Heart right ventricle (tissue), 16 donors: Measurements from ENCODE around the gene PTEN. TPM values are rescaled to one million over a fixed set of nuclear protein-coding genes. Genes with fewer than 3 reads are reported as not detected.
A peak's percentile ranks its signal among the peaks of the same experiment; 100 is the strongest.

Source experiments
- ATAC-seq, 8 donors: fragments of 200-7000 bp; cut with Tn5 transposase; one replicate each; pipeline ENCODE4 v1.9.1; 2020; ENCODE audit warnings: mild to moderate bottlenecking in 8 of 8, moderate library complexity in 8 of 8, moderate number of reproducible peaks in 1 of 8
- DNase-seq, 2 donors: peaks; one replicate each; pipeline ENCODE4 v3.0.0-alpha.2; 2020
- H3K27ac ChIP-seq, 10 donors: fragments of 200-600 bp; sonication (generic) in 2 of 10; one replicate each; pipeline versions ENCODE4 v1.5.0 to v1.8.0; 2020 to 2022; ENCODE audit warnings: mild to moderate bottlenecking in 3 of 10
- H3K27me3 ChIP-seq, 7 donors: fragments of 200-600 bp; one replicate each; pipeline ENCODE4 v1.8.0; 2021 to 2022; ENCODE audit warnings: mild to moderate bottlenecking in 2 of 7
- H3K36me3 ChIP-seq, 9 donors: fragments of 200-600 bp; sonication (generic) in 1 of 9; one replicate each; pipeline versions ENCODE4 v1.5.0 to v1.8.0; 2020 to 2022; ENCODE audit warnings: mild to moderate bottlenecking in 2 of 9
- H3K4me1 ChIP-seq, 9 donors: fragments of 200-600 bp; sonication (generic) in 1 of 9; one replicate each; pipeline versions ENCODE4 v1.5.0 to v1.8.0; 2020 to 2022; ENCODE audit warnings: mild to moderate bottlenecking in 4 of 9
- H3K4me3 ChIP-seq, 10 donors: fragments of 200-600 bp; sonication (generic) in 2 of 10; one replicate each; pipeline versions ENCODE4 v1.5.0 to v1.8.0; 2020 to 2022; ENCODE audit warnings: mild to moderate bottlenecking in 7 of 10, moderate library complexity in 2 of 10
- H3K9me3 ChIP-seq, 11 donors: fragments of 200-600 bp in 10 of 11; sonication (generic) in 2 of 11; one replicate each; pipeline versions ENCODE4 v1.5.0 to v1.8.0; 2013 to 2022; ENCODE audit warnings: mild to moderate bottlenecking in 2 of 11, control low read depth in 1 of 11, moderate library complexity in 1 of 11
- CTCF ChIP-seq, 9 donors: fragments of 200-600 bp; sonication (generic) in 2 of 9; IDR thresholded peaks; one replicate each; pipeline versions ENCODE4 v1.5.0 to v1.8.0; 2021 to 2022; ENCODE audit warnings: antibody characterized with exemption in 9 of 9, mild to moderate bottlenecking in 5 of 9, moderate library complexity in 1 of 9
- WGBS, 2 donors: extraction: QIAGEN DNeasy Blood & Tissue Kit; methylation state at CpG; one replicate each; pipeline ENCODE4 v1.1.7; 2013; ENCODE audit warnings: inconsistent platforms in 1 of 2; 5-methylcytosine and 5-hydroxymethylcytosine counted together
- intact Hi-C, 10 donors: fragments of 100-400 bp; cut with DNase I; formaldehyde crosslinking; loops; one replicate each; pipeline versions ENCODE4 v1.11.1 to v1.14.2; 2022
- long read RNA-seq, 3 donors: library from polyadenylated mRNA; unstranded; transcript quantifications; one replicate each; pipeline ENCODE4 v2.0.0, GENCODE V29; 2020 to 2021
- polyA plus RNA-seq, 2 donors: library from polyadenylated mRNA; stranded (reverse); fragments of 200-250 nt; gene quantifications; one replicate each; pipeline ENCODE4 v1.2.3, GENCODE V29; 2013
- total RNA-seq, 10 donors: library from RNA; stranded (reverse); fragmentation: NEBNext Ultra II Directional in 3 of 10; extraction: Animal tissue kit (Norgen Biotek cat#: 25700) in 3 of 10; gene quantifications; one replicate each; pipeline versions ENCODE4 v1.2.1 to v1.2.4, GENCODE V29; 2021 to 2023
- donor health status: Arrhythmogenic right ventricular cardiomyopathy.
- donor health status: ischemic (EF 13 %, LVEDD 7.1; RV severe dilation, severe dysfunction).
- donor health status: healthy with polysubstance abuse.
- donor health status: DM: no; HTN: yes; CAD: no.
- donor health status: DM: no; HTN: no; CAD: no.
- donor health status: ischemic (EF 25% LVEDD 6.9; RV normal size, moderate dysfunction).
- donor health status: ischemic (EF 25% LVEDD 5.7; RV mildly dilated, moderate dysfunction).
- donor health status: healthy.
- donor health status: DM: yes; HTN: yes; CAD: no.
- donor health status: Ischemic cardiomyopathy.
- donor health status: ischemic (EF 35%, LVEDD 5.7; RV mildly dilated, moderate dysfunction).
- donor health status: nonischemic (EF 11% LVEDD 7.7; RV severe dilation, severe dysfunction).
- donor health status: DM: yes; HTN: yes; CAD: no.
- donor health status: PGD.
- donor health status: ischemic (EF 29% LVEDD 5.4; RV normal size, mild dysfunction).
- donor health status: nonischemic (EF 23%, LVEDD 6.1; RV moderate dilation, normal function).

Gene PTEN
- total RNA-seq (10 to 100 TPM; 49.4 to 89.9 (median 56.9) TPM), polyA plus RNA-seq (10 to 100 TPM; 21.8 to 28.5 TPM)
- long read RNA-seq, donor 1, full-length matches to known transcripts: 116 of 130 reads
- long read RNA-seq, donor 1, partial matches to known transcripts: 3 of 130 reads
- long read RNA-seq, donor 1, other reads (novel, unspliced or antisense): 11 of 130 reads
- long read RNA-seq, donor 2, full-length matches to known transcripts: 130 of 148 reads
- long read RNA-seq, donor 2, partial matches to known transcripts: 8 of 148 reads
- long read RNA-seq, donor 2, other reads (novel, unspliced or antisense): 10 of 148 reads
- long read RNA-seq, donor 3, full-length matches to known transcripts: 12 of 46 reads
- long read RNA-seq, donor 3, partial matches to known transcripts: 0 of 46 reads
- long read RNA-seq, donor 3, other reads (novel, unspliced or antisense): 34 of 46 reads

- WGBS, 2 donors: 0% methylated on average over 69 to 89 of the region's 89 CpGs
- Histone ChIP-seq H3K27ac (peak within 1 kb of the TSS; percentile 91 to 99 (median 98)), H3K4me1 (peaks cover 0 to 32% (median 17%) of the 10 kb centered on the region in 9 donors), H3K27me3 (no peaks in the 10 kb centered on the region), H3K36me3 (no peaks in the 10 kb centered on the region), H3K4me3 (peak within 1 kb of the TSS; percentile 77 to 90 (median 85)), H3K9me3 (no peaks in the 10 kb centered on the region)
- intact Hi-C loops: loop anchor here in 9 of 10 donors (2.0 to 10.0 kb wide), 17 partner anchors 92 to 689 kb away; no protein-coding TSS in a partner anchor
- peak in 1 of 9 donors; percentile 10 for TF ChIP-seq CTCF (IDR thresholded peaks at IDR 0.05)
- peak; percentile 72 to 89 (median 76) for ATAC-seq
- peak; percentile 92 for DNase-seq
These were observed at the start of gene PTEN, which contains the start of gene KLLN for GRCh38 chr10:87863053-87863943. Gene PTEN, plus strand, starts transcription at chr10:87863625. Its CDS starts 845 bp downstream, at chr10:87864470. Gene KLLN, minus strand, starts transcription at chr10:87863533. Its CDS starts 1,046 bp downstream, at chr10:87862487.

- TF ChIP-seq CTCF (IDR thresholded peaks at IDR 0.05): peak in 2 of 9 donors; percentile 9 to 16
- Histone ChIP-seq H3K4me3 (peak overlapping the region in 9 of 10 donors; percentile 43 to 87 (median 78)), H3K27me3 (no peaks in the 10 kb centered on the region), H3K9me3 (no peaks in the 10 kb centered on the region), H3K27ac (peak overlapping the region in 6 of 10 donors; percentile 89 to 97 (median 94)), H3K4me1 (peaks cover 0 to 45% (median 31%) of the 10 kb centered on the region in 9 donors), H3K36me3 (peaks cover 0 to 30% (median 0%) of the 10 kb centered on the region in 9 donors)
- no peak for DNase-seq
- WGBS, 2 donors: 61 to 62% methylated on average over 9 of the region's 9 CpGs
- ATAC-seq: no peak
- intact Hi-C loops: no loop called here
These were observed 47.1 kb upstream of the PTEN start for GRCh38 chr10:87816163-87816897.

- Histone ChIP-seq H3K4me3 (peak overlapping the region; percentile 43 to 87 (median 76)), H3K36me3 (peaks cover 0 to 26% (median 0%) of the 10 kb centered on the region in 9 donors), H3K9me3 (no peaks in the 10 kb centered on the region), H3K27me3 (no peaks in the 10 kb centered on the region), H3K27ac (peak overlapping the region in 9 of 10 donors; percentile 46 to 97 (median 91)), H3K4me1 (peaks cover 0 to 45% (median 31%) of the 10 kb centered on the region in 9 donors)
- DNase-seq (no peak), ATAC-seq (no peak)
- no peak for TF ChIP-seq CTCF (IDR thresholded peaks at IDR 0.05)
- WGBS, 2 donors: 17 to 28% methylated on average over 10 of the region's 10 CpGs
- intact Hi-C loops: no loop called here
These were observed 46.4 kb upstream of the PTEN start for GRCh38 chr10:87816898-87817608.
